ENCODE results near the gene NCOA5.

NCOA5 gene

DNA sequence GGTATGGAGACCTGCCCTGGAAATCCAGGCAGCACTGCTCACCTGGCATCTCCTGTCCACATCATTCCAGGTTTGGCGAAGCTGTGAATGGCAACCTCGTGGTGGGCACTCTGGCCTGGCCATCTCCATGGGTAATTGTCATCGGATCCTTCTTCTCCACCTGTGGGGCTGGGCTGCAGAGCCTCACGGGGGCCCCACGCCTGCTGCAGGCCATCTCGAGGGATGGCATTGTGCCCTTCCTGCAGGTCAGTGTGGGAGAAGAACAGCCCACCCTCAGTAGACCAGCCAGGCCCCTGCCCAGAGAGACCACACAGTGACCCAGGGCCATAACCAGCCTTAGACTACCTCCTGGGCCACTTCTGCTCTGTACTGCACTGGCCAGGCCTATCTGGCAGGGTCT lies 44.9 kb downstream of the NCOA5 start:
- no peak for DNase-seq (ENCODE audit: low read depth in 1 of 2, low spot score in 1 of 2)

DNA sequence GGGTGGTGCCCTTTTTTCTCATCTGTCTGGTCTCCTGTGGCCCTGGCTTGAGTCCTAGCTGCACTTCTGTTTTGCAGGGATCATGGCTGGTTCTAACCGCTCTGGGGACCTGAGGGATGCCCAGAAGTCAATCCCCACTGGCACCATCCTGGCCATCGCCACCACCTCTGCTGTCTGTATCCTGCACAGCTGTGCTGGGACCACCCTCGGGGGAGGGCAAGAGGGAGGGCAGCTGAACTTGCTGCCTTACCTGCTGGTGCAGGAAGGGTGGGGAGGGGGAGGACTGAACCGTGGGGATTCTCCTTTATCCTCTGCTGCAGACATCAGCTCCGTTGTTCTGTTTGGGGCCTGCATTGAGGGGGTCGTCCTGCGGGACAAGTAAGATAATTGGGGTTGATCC lies 46.2 kb downstream of the NCOA5 start:
- DNase-seq (ENCODE audit: low read depth in 1 of 2, low spot score in 1 of 2), result no peak

DNA sequence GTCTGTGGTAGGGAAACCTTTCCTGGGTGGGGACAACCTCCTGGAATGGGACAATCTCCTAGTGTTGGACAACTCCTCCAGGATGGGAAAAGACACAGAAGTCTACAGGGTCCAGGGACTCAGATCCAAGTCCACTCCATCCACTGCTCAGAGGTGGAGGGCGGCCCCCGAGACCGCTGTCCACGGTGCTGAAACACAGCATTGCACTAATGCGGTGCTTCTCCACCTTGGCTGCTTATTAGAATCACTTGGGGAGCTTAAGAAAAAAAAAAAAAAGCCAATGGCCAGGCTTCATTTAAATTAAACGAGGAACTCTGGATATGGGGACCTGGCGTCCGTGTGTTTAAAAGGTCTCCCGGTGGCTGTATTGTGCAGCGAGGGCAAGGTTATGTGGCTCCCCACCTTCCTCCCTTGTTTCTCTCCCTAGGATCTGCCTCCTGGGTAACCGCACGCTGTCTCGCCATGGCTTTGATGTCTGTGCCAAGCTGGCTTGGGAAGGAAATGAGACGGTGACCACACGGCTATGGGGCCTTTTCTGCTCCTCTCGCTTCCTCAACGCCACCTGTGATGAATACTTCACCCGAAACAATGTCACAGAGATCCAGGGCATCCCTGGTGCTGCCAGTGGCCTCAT lies 48.7 kb downstream of the NCOA5 start:
- DNase-seq (ENCODE audit: low read depth in 1 of 2, low spot score in 1 of 2), result peak in 1 of 2 donors; percentile 27

DNA sequence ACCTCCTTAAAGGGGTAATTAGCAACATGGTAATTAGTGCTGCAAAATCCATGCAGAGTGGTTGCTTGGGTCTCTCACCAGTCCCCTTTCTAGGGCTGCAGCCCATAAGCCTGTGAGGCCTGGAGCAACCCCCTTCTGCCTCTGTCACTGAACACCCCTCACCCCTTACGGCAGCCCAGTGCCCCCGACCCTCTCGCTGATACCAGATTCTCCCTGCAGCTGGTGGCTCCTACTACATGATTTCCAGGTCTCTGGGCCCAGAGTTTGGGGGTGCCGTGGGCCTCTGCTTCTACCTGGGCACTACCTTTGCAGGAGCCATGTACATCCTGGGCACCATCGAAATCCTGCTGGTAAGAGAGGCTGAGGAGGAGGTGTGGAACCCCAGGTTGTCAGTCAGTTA lies 52.7 kb downstream of the NCOA5 start:
- DNase-seq (ENCODE audit: low read depth in 1 of 2, low spot score in 1 of 2), result no peak

DNA sequence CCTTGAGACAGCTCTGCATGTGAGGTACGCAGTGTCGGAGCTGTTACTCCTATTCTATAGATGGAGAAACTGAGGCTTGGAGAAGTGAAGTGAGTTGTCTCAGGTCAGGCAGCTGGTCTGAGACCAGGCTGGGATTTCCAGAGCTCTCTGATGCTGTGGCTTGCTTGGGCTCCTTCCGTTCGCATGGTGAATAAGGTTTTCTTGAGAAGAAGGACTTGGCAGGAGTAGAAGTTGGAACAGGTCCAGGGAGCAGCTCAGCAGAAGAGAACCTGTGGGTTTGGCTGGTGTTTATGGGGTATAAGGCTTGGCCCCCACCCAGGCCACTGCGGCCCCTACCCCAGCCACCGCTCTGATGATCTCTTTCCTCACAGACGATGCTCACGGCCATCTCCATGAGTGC lies 53.4 kb downstream of the NCOA5 start:
- DNase-seq (ENCODE audit: low read depth in 1 of 2, low spot score in 1 of 2), result no peak

DNA sequence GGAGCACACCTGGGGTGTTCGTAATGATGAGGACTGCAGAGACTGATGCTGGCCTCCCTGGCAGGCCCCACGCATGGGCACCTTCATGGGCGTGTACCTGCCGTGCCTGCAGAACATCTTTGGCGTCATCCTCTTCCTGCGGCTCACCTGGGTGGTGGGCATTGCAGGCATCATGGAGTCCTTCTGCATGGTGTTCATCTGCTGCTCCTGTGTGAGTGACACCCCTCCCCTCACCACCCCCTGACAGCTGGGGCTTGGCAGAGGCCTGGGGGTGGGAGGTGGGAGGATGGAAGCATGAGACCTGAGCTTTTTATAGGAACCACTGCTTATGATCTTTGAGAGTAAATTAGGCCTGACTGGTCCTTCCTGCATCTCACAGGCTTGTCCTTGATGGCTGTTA lies 54.0 kb downstream of the NCOA5 start:
- DNase-seq (ENCODE audit: low read depth in 1 of 2, low spot score in 1 of 2), result no peak

DNA sequence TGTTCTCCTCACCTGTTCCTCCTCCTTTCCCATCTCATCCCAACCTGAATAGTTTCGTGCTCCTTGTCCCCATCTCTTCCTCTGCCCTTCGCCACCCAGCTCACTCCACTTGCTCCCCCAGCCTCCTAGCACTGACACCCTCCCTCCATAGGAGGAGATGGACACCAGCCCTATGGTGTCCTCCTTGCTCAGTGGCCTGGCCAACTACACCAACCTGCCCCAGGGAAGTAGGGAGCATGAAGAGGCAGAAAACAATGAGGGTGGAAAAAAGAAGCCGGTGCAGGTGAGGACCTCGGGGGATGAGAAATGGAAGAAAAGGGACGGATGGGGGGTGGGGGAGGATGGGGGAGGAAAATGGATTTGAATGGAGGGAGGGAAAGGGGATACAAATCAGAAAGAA lies 54.5 kb downstream of the NCOA5 start:
- DNase-seq (ENCODE audit: low read depth in 1 of 2, low spot score in 1 of 2), result no peak

DNA sequence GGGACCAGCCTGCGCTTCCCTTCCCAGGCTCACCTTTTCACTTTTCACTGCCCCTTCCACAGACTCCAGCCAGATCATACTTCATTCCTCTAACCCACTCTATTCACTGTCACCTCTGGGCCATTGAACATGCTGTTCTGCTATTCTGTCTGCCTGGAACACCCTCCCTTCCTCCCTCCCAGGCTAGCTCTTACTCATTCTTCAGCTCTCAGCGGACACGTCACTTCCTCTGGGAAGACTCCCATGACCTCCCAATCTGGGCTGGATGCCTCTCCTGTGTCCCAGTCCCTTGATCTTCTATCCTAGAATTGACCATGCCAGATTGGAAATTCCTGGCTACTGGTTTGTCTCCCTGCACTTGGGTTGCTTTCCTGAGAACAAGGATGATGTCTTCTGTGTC lies 55.7 kb downstream of the NCOA5 start:
- no peak for DNase-seq (ENCODE audit: low read depth in 1 of 2, low spot score in 1 of 2)

DNA sequence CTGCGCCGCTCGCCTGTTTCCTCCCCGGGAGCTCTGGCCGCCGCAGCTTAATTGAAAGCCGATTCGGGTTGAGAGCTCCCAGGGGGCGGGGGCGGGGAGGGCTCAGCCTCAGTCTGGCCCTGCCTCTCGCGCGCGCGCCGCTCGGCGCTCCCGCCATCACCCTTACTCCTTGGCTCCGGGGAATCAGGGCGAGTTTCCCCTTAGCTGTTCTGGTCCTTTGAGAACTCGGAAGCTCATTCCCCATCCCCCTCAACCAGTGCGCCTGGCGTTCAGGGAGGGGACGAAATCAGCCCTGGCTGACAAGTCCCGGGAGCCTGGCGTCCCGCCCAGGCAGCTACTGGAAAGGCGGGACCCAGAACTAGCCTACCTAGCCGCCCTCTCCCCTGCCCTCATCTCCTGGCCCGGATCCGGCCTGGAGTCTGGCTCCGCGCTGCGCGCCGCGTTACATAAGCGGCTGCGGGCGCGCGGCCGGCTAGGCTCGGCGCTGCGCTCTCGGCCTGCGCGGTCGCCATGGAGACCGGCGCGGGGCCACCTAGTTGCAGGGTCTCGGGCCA lies 58.0 kb downstream of the NCOA5 start:
- DNase-seq (ENCODE audit: low read depth in 1 of 2, low spot score in 1 of 2), result no peak

DNA sequence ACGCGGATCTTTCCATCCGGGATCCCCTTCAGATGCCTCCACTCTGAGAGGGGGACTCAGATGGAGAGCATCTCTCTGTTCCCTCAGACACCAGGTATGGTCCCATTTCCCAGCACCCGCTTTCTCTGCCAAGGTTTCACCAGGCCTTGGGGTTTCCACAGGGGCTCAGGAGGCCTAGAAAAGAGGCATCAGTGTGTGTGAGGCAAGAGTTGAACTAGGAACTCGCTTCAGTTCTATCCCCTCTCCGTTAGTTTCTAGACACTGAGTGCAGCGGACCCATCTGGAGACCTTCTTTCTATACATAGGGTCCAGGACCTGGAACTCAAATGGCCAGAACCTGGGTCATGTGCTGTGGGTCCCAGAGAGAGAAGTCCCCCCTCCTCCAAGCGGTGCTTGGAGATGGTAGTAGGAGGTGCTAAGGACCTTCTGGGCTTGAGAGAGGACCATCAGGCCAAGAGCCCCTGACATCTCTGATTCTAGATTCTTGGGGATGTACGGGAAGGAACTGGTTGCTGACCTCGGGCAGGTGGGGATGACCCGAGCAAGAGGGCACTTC lies 58.7 kb downstream of the NCOA5 start:
- DNase-seq (ENCODE audit: low read depth in 1 of 2, low spot score in 1 of 2), result no peak

DNA sequence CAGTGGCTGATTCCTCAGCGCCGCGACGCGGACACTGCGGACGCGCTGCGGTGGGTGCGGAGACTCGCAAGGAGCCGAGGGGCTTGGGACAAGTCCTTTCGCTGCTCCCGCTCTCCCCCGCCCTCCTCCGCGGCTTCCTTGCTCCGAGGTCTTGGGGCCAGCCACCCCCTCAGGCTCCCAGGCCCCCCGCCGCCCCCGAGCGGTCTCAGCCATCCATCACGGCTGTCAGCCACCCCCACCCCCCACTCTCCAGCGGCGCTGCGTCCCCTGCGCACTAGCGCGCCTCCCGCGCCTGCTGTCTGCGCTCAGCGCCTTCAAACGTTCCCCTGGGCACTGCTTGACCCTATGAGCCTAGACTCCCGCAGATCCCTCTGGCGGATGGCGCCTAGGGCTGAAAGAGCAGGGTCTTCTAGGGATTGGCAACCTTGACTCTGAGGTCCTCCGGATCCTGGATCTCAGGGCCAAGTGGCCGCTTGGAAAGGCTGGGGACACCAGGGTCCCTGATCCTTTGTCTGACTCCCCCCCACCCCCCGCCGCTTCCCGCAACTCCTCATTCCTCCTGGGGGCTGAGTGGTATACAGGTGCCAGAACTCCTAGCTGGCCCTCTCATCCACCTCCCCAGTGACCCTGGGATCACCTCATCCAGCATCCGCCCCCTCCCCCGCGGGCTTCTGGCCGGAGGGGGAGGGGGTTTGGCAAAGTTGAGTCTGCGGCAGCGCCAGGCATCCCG lies 59.3 kb downstream of the NCOA5 start:
- no peak for DNase-seq (ENCODE audit: low read depth in 1 of 2, low spot score in 1 of 2)

DNA sequence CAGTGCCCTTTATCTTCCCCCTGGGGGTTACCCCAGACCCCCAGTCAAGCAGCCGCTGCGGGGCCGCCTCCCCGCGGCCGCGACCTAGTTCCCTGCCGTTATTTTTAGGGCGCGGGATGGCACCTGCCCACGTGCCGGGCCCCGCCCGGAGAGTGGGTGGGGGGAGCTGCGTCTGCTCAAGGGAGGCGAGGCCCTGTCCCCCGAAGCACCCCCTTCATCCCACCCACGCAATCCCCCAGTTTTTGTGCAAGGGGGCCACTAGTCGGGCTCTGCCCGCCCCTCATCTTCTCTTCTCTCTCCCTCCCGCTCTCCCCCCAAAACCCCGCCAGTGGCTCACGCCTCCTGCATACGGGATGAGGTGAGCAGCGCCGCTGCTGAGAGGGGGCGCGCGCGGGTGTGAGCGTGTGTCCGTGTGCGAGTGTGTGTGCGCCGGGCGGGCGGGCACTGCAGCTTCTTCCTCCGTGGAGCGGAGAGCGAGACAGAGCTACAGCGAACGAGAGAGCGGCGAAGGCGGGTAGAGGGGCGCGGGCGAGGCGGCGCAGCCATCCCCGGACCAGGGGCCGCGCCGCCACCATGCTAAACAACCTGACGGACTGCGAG lies 60.9 kb downstream of the NCOA5 start, which contains the start of gene SLC12A5:
Gene SLC12A5 (plus strand): TSS at position 444 of the 600 bp plus-strand sequence. CDS start 130 bp downstream, at position 574.
- no peak for DNase-seq (ENCODE audit: low read depth in 1 of 2, low spot score in 1 of 2)

DNA sequence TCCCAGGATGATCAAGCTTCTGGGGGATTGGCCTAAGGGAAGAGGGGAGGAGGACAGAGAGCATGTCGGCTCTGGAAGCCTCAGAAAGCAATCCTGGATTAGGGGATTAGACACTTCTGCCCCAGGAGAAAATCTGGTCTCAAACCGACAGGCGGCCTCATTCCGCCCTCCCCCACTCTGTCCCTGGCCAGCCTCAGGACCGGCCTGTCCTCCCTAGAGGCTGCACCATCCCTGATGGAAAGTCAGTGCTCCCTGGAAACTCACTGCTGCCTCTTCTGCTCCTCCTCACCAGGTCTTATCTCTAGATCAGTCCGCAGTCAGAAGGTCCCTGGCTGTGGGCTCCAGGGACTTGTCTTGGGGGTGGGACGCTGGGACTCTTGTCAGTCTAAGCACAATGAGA lies 61.7 kb downstream of the NCOA5 start:
- DNase-seq (ENCODE audit: low read depth in 1 of 2, low spot score in 1 of 2), result no peak

DNA sequence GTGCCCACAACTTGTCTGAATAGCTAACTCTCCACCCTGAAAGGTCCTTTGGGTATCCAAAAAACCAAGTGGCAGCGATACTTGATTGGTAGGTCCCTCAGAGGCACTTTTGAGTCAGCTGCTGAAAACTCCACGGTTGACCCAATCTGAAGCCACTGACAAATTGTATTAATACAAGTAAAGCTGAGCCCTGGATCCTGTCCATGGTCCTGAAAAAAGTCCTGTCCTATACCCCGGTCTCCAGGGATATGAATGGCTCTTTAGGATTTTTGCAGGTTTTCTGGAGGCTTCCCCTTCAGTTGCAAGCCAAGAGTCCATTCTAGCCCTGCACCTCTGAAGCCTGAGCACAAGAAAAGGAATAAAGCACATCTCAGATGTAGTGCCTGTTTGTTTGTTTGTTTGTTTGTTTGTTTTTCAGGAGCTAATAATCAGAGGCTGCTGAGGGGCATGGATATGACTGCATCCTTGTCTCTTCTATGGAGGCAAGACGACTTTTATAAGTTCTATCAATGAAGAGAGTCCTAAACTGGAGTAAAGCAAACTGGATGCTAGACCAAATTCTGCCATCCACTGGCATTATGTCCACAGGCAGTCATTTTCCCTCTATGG lies 62.4 kb downstream of the NCOA5 start:
- no peak for DNase-seq (ENCODE audit: low read depth in 1 of 2, low spot score in 1 of 2)

DNA sequence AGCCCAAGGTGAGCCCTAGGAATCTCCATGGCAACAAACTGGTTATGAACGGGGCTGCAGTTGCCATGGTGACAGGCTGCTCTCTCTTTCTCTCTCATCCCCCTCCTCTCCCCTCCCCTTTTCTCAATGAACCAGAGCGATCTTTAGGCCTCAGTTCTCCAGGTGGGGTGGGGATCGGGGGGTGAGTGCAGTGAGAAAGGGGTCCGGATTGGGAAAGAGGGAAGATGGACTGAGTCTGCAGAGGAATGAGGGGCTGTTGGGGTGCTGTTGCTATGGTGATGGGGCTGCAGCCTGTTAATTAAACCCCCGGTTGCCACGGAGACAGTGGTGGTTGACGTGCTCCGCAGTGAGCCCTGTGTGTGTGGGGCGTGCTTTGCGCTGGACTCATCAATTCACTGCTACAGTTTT lies 64.4 kb downstream of the NCOA5 start:
- no peak for DNase-seq (ENCODE audit: low read depth in 1 of 2, low spot score in 1 of 2)

DNA sequence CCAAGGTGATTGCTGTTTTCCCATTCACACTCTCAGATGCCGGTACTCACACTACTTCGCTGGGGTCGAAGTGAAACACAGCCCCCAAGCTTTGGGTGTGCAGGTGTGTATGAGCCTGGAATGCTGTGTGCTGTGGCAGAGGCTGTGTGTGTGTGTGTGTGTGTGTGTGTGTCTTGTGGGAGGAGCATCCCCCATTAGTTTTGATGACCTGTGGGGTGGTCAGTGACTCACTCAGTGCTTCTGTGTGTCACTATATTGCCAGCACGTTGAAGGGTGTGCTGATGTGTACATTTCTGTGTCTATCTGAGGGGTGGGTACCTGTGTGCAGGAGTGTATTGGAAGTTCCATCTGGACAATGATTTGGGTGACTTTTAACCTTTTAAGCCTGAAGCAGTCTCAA lies 65.8 kb downstream of the NCOA5 start:
- no peak for DNase-seq (ENCODE audit: low read depth in 1 of 2, low spot score in 1 of 2)

DNA sequence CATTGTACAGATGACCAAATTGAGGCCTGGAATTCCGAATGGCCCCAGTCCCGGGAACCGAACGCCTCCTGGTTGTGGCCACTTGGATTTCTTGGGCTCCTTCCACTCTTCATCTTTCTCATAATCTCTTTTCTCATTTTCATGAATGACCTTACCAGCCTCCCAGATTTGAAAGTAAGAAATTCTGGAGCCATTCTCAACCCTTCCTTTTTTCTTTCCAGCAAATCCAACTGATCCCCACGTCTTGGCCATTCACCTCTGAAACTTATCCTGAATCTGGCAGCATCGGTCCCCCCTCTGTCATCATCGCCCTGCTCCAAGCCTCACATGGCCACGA lies 66.6 kb downstream of the NCOA5 start:
- no peak for DNase-seq (ENCODE audit: low read depth in 1 of 2, low spot score in 1 of 2)

DNA sequence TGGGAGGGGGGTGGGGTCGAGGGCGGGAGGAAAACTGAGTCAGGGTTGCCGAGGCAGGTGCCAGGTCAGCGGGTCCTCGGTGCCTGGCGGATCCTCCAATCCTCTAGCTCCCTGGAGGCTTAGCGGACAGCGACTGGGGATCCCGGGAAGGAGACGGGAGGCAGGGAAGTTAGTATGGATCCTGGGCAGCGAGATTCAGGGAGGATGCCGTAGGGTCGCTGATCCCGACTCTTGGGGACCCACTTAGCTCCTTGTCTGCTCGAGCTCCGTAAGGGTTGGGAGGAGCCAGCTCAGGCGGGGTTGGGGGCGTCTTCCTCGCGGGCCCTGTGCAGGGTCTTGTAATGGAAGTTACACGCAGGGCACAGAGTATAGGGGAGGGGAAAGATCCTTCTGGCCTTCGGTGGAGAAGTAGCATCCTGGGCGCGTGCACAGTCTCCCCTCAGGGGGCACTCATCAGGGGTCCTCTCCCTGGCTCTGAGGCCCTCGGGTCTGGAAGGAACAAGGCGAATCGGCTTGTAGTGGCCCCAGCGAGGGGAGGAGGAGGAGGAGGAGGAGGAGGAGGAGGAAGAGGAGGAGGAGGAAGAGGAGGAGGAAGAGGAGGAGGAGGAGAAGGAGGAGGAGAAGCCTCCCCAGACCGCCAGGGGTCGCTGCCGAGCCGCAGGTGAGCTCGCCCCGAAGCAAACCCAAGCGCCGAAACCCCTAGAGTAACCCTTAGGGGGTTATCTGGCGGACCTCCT lies 67.2 kb downstream of the NCOA5 start:
- DNase-seq (ENCODE audit: low read depth in 1 of 2, low spot score in 1 of 2), result peak; percentile 48 to 68

DNA sequence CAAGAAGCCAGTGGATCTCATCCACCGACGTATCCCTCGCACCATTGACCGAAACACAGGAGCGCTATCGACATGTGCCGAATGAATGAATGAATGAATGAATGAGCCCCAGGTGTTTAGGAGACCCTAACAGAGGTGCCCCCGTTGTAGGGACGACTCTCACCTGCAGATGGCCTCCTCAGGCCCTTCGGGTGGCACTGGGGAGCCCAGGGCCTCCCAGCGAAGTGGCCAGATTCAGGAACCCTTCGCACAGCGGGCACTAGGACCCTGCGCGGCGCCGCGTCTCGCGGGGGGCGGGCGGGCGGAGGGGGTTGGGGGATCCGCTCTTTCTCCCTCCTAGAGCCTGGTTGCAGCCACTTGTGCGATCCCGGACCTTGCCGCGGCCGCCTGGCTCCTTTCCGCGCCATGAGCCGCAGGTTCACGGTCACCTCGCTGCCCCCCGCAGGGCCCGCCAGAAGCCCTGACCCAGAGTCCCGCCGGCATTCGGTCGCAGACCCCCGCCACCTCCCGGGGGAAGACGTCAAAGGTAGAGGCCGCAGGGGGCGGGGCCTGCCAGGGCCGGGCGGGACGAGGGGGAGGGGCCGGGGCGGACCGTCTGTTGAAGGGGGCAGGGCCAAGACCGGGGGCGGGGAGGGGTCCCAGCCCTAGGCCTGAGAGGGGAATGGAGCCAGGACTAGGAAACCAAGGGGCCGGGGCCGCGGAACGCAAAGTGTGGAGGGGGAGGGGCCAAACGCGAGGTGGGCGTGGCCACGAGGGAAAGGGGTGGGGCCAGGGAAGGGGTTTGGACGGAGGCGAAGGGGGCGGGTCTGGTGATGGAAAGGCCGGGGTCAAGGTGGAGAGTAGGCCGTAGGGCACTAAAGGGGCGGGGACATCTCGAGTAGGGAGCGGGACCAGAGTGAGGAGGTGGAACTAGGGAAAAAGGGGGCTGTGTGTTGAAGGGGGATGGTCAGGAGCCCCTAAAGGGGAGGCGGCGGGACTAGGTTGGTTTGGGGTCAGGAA lies 68.1 kb downstream of the NCOA5 start:
- DNase-seq (ENCODE audit: low read depth in 1 of 2, low spot score in 1 of 2), result peak in 1 of 2 donors; percentile 31

DNA sequence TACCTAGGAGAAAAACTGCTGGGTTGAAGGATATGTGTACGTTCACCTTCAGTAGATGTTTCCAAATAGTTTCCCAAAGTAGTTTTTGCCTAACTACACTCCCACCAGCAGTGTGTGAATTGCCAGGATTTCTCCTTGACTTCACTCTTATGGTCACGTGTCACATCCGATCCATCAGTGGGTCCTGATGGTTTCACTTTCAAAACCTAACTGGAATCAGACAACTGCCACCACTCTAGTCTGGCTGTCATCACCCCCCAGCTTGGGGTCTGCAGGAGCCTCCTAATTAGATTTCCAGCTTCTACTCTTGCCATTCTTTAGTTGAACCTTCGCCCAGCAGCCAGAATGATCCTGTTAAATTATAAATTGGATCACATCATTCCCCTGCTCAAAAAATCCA lies 69.2 kb downstream of the NCOA5 start:
- no peak for DNase-seq (ENCODE audit: low read depth in 1 of 2, low spot score in 1 of 2)
